GM12872 (cell line): ENCODE measurements around the gene PCGF2.

Experiments used
- TF ChIP-seq, protein P1 (sequence below): IDR thresholded peaks from 3 replicates; pipeline ENCODE4 v1.5.1; 2011; ENCODE audit warnings: low read depth, mild to moderate bottlenecking, low read length, moderate library complexity; ENCODE audit not compliant: insufficient read depth

Gene PCGF2

DNA sequence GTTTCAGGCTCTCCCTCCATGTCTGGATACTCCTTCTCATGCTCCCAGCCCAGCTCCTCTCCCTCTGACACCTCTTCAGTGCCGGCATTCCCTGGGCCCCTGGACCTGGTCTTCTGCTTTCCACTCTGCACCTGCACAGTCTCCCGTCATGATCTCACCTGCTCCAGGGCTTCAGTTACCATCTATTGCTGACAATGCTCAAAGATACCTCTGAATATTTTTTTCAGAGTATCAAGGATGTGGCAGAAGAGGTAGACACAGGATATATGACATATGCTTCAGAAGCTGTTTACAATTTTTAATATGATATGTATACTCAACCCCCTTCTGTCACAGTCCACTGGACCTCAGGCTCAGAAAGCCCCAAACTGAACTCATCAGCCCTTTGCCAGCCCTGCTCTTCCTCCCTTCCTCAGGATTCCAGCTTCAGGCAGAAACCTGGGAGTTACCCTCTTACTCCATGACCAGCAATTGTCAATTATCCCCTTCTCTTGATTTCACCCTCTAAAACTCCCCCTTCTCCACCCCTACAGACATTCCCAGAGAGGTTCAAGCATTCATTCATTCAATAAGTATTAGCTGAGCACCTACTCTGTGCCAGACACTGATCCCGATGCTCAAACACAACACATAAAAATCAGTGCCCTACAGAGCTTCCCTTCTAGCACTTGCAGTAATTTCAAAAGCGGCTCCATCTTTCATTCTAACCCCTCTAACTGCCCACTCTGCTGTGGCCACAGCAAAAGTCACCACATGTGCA lies 50.9 kb downstream of the PCGF2 start:
- TF ChIP-seq, protein P1, sequence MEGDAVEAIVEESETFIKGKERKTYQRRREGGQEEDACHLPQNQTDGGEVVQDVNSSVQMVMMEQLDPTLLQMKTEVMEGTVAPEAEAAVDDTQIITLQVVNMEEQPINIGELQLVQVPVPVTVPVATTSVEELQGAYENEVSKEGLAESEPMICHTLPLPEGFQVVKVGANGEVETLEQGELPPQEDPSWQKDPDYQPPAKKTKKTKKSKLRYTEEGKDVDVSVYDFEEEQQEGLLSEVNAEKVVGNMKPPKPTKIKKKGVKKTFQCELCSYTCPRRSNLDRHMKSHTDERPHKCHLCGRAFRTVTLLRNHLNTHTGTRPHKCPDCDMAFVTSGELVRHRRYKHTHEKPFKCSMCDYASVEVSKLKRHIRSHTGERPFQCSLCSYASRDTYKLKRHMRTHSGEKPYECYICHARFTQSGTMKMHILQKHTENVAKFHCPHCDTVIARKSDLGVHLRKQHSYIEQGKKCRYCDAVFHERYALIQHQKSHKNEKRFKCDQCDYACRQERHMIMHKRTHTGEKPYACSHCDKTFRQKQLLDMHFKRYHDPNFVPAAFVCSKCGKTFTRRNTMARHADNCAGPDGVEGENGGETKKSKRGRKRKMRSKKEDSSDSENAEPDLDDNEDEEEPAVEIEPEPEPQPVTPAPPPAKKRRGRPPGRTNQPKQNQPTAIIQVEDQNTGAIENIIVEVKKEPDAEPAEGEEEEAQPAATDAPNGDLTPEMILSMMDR, result no peak

DNA sequence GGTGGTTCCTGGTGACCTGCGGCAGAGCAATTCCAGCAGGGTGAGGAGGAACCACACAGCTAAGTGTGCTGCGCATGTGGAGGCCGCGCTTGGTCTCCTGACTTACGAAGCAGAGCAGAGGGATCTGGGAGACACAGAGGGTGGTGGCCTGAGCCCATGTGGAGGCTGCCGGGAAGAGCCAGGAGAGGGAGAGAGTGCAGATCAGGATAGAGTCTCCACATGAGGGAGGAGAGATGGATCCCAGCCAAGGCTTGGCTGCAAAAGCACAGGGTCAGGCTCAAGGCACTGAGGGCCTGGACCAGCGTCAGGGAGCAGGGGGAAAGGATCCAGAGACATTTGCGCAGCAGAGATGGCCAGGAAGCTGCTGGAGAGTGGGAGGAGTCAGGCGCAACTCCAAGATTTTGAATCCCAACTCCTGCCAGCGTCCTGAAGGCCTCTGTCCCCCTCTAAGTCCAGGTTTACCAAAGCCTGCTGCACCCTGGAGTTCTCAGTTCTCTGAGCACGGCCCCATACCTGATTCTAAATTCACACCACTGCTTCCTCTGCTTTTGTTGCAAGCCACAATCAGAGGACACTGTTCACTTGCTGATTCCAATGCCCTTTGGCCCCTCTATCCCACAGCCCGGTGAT lies 54.3 kb downstream of the PCGF2 start:
- TF ChIP-seq, protein P1, result no peak

DNA sequence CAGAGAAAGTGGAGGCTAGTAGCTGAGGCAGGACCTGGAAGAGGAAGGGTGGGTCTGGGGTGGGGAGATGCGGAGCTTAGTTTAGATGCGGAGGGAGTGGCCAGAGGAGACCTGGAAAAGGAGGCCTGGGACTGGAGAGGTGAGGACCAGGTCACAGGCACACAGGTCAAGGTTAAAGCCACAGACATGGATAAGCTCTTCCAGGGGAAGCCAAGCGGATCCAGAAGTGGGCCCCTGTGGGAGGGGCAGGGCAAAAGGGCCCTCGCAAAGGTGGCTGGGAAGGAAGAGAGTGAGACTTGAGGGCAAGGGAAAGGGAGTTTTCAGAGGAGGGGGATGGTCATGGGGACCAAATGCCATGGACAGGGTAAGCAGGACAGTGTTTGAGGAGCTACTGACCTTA lies 57.0 kb downstream of the PCGF2 start:
- TF ChIP-seq, protein P1, result no peak

DNA sequence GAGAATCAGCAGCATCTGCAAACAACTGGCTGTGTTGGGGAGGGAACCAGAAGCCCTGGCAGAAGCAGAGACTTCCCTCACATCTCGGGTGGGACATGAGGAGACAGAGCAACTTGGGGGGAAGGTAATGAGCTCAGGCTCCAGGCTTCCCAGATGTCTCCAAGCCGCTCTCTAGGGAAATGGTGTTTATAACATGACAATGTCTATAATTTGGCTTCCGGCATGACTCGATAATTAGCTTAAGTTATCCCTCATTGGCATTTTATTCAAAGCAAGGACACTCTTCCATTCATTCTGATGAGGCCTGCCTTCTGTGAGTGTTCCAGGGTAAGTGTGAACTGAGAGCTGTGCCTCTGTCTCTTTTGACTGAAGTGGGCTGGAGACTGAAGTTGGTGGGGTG lies 57.8 kb downstream of the PCGF2 start:
- TF ChIP-seq, protein P1, result no peak

DNA sequence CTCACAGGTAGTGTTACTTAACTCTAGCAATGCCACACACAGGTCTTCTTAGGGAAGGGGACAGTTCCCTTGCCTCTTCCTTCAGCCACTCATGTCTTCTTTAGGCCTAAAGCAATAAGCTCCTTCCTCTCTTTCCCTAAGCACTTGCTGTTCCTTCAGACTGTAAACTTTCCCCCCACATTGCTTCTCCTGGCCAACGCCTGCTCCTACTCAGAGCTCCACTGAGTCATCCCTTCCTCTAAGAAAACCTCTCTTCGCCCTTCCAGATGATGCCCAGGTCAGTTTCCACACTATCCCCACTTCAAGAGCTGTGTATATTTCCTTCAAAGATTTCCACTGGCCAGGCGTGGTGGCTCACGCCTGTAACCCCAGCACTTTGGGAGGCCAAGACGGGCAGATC lies 60.9 kb downstream of the PCGF2 start:
- TF ChIP-seq, protein P1, result no peak

DNA sequence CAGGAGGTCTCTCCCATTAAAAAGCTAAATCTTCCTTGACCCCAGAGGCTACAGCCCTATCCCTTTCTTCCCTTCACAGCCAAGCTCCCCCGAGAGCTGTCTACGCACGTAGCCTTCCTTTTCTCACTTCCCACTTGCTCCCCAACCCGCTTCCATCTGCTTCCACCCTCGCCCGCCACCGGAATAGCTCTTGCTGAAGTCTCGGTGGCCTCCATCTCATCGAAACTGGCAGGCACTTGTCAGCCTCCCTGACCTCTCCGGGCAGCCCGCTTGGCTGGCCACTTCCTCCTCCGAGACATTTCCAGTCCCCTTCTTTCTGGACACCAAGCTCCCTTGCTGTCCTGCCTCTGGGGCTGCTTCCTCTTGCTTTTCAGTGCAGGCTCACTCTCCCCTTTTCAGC lies 62.6 kb downstream of the PCGF2 start:
- TF ChIP-seq, protein P1, result no peak
